Astrocyte of the hippocampus (primary cell): ENCODE measurements around the gene HSD17B11.
A peak's percentile ranks its signal among the peaks of the same experiment; 100 is the strongest.
"Not testable (repeated sequence)": the region's sequence is repeated elsewhere in the genome, so short reads cannot be mapped to it uniquely, and the experiment has no call there.

Experiments used
- DNase-seq: peaks from one replicate; pipeline ENCODE4 v3.0.0; 2011; ENCODE audit warnings: low read depth, low spot score

HSD17B11 gene

DNA sequence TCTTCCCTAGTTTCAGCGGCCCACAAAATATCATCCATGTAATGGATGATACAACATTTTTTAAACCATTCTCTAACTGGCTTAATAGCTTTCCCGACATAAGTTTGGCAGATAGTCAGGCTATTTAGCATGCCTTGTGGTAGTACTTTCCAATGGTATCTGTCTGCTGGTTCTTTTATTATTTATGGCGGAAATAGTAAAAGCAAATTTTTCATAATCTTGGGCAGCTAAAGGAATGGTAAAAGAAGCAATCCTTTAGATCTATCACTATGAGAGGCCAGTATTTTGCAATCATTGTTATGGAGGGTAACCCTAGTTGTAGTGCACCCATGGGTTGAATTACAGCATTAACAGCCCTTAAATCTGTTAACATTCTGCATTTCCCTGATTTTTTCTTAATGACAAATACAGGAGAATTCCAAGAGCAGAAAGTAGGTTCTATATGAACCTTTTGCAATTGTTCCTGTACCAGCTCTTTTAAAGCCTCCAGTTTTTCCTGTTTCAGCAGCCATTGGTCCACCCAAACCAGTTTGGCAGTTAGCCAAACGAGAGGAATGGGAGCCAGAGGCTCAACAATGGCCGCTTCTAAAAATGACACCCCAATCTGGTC, 14.3 kb upstream of the HSD17B11 start:
- no peak for DNase-seq

- DNase-seq: not testable (repeated sequence)
These were observed 12.7 kb upstream of the HSD17B11 start for GRCh38 chr4:87403732-87404131.

- DNase-seq: no peak
These were observed 9.0 kb upstream of the HSD17B11 start for GRCh38 chr4:87399954-87400353.

DNA sequence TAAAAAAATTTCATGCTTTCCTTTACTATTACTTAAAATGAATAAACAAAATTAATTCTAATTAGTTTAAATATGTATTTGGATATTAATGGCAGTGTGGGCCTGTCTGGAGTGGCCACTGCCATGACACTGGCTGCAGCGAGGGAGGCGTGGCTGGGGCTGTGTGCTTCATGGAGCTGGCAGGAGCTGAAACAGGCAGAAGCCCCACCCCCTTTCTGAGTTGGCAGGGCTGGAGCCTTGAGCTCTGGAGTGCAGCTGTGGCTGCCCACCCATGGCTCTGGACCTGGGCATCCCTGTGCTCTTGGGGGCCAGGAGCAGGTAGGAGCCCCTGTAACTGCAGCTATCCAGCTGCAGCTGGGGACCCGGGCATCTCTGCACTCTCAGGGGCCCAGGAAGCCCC, 8.2 kb upstream of the HSD17B11 start:
- no peak for DNase-seq

DNA sequence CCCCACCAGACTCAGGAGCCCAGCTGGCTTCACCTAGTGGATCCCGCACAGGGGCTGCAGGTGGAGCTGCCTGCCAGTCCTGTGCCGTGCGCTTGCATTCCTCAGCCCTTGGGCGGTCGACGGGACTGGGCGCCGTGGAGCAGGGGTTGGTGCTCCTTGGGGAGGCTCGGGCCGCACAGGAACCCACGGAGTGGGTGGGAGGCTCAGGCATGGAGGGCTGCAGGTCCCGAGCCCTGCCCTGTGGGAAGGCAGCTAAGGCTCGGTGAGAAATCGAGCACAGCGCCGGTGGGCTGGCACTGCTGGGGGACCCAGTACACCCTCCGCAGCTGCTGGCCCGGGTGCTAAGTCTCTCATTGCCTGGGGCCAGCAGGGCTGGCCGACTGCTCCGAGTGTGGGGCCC, 4.9 kb upstream of the HSD17B11 start:
- not testable (repeated sequence) for DNase-seq

DNA sequence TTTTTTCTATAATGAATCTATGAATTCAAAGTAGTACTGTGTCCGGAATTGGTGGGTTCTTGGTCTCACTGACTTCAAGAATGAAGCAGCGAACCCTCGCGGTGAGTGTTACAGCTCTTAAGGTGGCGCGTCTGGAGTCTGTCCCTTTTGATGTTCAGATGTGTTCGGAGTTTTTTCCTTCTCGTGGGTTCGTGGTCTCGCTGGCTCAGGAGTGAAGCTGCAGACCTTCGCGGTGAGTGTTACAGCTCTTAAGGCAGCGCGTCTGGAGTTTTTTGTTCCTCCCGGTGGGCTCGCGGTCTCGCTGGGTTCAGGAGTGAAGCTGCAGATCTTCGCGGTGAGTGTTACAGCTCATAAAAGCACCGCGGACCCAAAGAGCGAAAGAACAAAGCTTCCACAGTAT, 4.1 kb upstream of the HSD17B11 start:
- not testable (repeated sequence) for DNase-seq

- DNase-seq: no peak
These were observed 1.2 kb upstream of the HSD17B11 start for GRCh38 chr4:87392183-87392582.

DNA sequence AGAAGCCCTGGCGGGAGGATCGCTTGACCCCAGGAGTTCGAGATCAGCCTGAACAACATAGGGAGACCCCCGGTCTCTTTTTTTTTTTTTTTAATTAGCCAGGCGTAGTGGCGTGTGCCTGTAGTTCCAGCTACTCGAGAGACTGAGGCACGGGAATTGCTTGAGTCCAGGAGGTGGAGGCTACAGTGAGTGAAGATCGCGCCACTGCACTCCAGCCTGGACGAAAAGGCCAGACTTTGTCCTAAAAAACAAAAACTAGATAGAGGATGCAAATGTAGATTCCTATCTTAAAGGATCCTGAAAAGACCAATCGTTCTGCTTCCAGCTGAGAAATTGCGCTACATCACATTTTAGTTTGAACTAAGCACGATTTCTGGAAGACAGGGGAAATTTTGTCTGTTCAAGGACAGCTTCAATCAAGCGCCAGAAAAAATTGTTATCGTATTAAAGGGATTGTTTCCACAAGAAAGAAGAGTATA, 627 bp upstream of the HSD17B11 start:
- DNase-seq: no peak

DNA sequence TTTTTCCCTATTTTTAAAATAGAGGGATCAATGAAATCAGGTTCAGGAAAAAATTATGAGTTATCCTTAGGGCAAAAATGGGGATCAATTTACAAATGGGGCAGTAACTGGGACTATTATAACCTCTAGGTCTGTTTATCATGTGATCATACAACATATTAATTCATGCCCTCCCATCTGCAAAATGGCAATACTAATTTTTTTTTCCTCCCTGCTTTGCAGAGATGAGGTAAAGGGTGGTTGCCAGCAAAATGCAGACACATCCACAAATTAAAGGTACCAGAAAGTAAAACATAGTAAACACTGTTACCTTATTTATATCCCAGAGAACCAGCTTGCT, 467 bp downstream of the HSD17B11 start:
- no peak for DNase-seq

- DNase-seq: not testable (repeated sequence)
These were observed 933 bp downstream of the HSD17B11 start for GRCh38 chr4:87390055-87390454.

DNA sequence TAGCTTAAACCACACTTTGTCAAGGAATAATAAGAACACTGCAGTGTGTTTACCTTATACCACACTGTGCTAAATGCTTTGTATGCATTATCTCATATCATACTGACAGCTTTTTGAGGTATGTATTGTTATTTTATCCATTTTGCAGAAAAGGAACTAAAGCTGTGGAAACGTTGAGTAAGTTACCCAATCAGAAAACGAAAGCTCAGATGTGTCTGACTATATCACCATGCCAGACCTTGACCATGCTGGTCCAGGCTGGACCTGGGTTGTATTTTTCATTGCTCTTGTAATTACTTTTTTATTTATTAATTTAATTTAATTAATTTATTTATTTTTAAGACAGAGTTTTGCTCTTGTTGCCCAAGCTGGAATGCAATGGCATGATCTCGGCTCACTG, 2.1 kb downstream of the HSD17B11 start:
- no peak for DNase-seq

DNA sequence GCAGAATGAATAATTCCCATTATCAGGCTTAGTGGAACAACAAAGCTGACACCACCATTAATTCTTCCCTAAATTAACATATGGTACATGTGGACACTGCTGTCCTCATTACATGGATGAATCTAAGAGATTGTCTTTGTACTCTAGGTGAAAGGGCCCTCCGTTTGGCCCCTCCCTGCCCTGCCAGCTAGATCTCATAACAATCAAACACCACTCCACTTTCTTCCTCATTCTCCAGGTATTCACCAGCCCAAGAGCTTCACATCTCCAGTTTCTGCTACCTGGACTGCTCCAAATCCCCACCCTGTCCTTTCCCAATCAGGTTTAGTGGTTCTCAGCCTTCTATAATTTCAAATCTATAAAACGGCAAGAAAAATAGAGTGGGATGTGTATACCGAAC, 3.8 kb downstream of the HSD17B11 start:
- DNase-seq: no peak

DNA sequence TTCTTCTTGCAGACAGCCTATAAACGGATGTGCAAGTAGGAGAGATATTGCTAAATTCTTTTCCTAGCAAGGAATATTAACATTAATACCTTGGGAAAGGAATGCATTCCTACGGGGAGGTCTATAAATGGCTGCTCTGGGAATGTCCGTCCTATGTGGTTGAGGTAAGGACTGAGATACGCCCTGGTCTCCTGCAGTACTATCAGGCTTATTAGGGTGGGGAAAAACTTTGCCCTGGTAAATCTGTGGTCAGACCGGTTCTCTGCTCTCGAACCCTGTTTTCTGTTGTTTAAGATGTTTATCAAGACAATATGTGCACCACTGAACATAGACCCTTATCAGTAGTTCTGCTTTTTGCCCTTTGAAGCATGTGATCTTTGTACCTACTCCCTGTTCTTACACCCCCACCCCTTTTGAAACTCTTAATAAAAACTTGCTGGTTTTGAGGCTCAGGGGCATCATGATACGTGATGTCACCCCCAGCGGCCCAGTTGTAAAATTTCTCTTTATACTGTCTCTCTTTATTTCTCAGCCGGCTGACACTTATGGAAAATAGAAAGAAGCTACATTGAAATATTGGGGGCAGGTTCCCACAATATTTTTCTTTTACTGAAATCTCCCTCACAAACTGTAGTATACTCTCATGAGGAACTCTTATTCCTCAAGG, 6.4 kb downstream of the HSD17B11 start:
- DNase-seq: not testable (repeated sequence)

DNA sequence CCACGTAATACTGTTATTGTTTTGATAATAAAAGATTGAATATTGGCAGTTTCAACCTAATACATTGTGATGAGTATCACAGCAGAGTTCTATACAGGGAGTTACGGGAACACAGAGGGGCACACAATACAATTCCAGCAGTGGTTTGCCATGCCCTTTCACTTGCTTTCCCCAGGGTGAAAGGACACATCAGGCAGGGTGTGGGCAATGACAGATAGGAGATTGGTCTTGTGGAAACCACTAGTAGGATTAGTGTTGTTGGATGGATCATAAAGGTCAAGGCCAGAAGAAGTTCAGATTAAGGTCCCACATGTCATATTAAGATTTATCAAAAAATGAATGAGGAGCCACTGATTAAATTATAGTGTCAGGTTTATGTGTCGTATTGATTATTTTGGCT, 8.1 kb downstream of the HSD17B11 start:
- DNase-seq: no peak

- DNase-seq: no peak
These were observed 8.9 kb downstream of the HSD17B11 start for GRCh38 chr4:87382116-87382515.

DNA sequence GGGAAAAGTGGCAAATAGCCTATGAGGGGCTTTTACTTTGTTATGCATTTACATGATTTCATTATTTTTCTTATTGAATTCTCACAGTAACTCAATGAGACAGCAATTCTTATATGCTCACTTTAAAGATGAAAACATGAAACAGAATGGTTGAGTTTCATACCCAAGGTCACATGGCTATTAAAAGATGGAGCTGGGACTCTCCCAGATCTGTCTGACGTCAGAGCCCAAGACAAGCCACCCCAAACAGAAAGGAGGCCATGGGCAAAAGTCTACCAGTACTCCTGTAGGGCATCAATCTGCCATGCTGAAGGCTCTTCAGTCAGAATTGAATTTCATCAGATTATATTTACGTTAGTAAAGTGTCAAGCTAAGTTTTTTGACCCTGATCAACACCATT, 13.2 kb downstream of the HSD17B11 start:
- no peak for DNase-seq

DNA sequence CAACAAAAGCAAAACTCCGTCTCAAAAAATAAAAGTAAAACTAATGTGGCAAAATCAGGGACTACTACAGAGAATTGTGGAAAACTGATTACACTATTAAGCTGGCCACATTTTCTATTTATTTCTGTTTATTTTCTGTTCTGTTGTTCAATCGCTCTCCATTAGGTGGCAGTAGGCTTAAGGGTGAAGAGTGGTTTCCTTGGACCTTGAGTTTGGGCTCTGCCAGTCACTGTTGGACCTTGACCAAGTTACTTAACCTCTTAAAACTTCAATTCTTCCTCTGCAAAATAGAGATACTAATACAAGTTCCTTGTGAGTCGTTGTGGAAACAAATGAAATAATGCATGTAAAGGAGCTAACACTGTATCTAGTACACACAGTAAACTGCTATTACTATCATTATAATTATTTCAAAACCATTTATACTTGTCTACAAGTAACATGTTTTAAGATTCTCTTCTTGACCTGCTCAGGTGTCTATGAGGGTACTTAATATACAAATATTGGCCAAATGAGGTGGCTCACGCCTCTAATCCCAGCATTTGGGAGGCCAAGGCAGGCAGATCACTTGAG, 15.2 kb downstream of the HSD17B11 start:
- DNase-seq: peak; percentile 74

DNA sequence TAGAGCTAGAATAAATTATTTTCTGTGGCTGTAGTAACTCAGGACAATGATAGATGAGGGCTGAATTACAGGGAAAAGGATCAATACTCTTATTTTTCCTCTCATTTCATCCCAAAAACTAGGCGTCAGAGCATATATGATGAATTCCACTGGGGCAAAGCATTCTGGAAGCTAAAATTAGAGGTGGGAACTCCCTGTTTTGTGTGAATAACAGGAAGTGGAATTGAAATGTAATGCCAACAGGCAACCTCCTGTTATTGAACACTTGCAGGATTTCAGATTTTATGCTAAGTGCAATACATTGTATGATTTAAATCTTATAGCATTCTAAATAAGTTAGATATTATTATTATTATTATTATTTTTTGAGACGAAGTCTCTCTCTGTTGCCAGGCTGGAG, 20.9 kb downstream of the HSD17B11 start:
- DNase-seq: no peak

DNA sequence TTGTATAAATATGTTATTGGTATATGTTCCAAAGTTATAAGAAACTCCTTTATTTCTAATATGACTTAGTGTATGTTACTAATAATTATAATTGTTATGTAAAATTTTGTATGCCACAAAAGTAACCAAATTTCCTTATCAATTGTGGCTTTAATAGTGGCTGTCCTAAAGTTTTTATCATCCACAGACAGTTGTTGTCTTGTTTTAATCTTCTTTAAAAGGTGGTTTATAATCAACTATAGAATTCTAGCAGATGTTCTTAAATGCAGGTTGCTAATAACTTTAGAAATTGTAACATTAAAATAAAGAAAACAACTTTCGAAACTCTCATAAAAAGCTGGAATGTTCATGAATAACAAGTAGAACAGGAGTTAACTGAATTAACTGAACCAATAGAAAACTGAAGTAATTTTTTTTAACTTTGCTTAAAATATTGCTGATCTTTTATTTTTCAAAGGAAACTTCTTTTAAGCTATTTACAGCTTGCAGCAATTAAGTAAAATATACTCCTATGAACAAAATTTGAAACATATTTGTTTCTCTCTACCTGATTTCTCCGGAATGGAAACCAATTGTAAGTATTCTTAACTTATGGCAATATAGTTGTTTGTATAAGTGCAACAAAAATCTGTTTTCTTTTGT, 24.3 kb downstream of the HSD17B11 start:
- no peak for DNase-seq

- no peak for DNase-seq
These were observed 25.6 kb downstream of the HSD17B11 start for GRCh38 chr4:87365348-87365747.

DNA sequence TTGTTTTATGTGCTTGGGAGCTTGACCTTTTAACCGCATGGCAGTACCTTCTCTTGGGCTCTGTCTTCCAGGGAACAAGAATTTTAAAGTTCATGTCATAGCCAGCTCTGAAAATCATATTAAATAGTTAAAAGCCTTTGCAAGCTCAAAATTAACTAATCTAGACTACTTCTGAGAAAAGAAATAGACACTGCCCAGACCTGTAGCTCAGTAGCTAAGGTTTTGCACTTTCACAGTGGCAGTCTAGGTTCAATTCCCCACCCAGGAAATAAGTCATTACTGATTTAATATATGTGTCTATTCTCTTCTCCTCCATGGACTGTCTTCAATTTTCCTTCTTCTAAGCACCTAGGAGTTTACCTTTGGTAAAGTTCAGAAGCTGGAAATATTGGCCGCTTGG, 27.4 kb downstream of the HSD17B11 start:
- DNase-seq: no peak

GRCh38 chr4:87360338-87360935, 30.6 kb downstream of the HSD17B11 start:
- DNase-seq: no peak
